Loucy (cell line): ENCODE measurements around the gene ZNF500.

Experiments used
- CTCF ChIP-seq: fragments of 200-600 bp; sonication (generic); conservative IDR thresholded peaks from 2 replicates; pipeline ENCODE4 v1.5.1; 2014; ENCODE audit warnings: mild to moderate bottlenecking, antibody characterized with exemption, low read length
- EZH2phosphoT487 ChIP-seq: fragments of 200-600 bp; IDR thresholded peaks from 2 replicates; pipeline ENCODE4 v1.6.1; 2018; ENCODE audit warnings: antibody characterized with exemption, mild to moderate bottlenecking, moderate library complexity, borderline replicate concordance

GRCh38 chr16:4795181-4795827, 28.3 kb upstream of the ZNF500 start, which contains the start of gene SMIM22:
- TF ChIP-seq CTCF (no peak), EZH2phosphoT487 (no peak)
